HL-60 (cell line): ENCODE data around the gene RBMS2.

Experiments
- GABPA ChIP-seq: IDR thresholded peaks from 2 replicates; pipeline ENCODE4 v1.6.1; 2012; ENCODE audit warnings: low read depth
- POLR2AphosphoS5 ChIP-seq: IDR thresholded peaks from 2 replicates; pipeline ENCODE4 v1.6.1; 2012; ENCODE audit warnings: low read depth
- SPI1 ChIP-seq: IDR thresholded peaks from 2 replicates; pipeline ENCODE4 v1.6.1; 2012; ENCODE audit warnings: low read depth, mild to moderate bottlenecking, borderline replicate concordance
- TF ChIP-seq, protein P1 (sequence below): IDR thresholded peaks from 2 replicates; pipeline ENCODE4 v1.6.1; 2012; ENCODE audit warnings: low read depth; ENCODE audit not compliant: insufficient replicate concordance
- TF ChIP-seq, protein P2 (sequence below): IDR thresholded peaks from one replicate; pipeline ENCODE4 v1.5.1; 2011; ENCODE audit warnings: low read length, control low read depth, inconsistent platforms; ENCODE audit not compliant: insufficient read depth

DNA sequence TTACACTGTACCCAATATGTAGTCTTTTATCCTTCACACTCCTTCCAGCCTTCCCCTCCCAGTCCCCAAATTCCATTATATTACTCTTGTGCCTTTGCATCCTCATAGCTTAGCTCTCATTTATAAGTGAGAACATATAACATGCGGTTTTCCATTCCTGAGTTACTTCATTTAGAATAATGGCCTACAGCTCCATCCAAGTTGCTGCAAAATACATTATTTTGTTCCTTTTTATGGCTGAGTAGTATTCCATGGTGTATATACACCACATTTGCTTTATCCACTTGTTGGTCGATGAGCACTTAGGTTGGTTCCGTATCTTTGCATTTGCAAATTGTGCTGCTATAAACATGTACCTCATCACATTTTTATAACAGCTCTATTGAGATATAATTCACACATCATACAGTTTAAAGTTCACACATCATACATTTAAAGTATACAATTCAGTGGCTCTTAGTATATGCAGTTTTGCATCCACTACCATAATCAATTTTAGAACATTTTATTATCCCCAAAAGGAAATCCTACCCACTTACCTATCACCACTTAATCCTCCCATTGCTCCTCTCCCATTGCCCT, 23.5 kb downstream of the RBMS2 start:
- TF ChIP-seq, protein P1, sequence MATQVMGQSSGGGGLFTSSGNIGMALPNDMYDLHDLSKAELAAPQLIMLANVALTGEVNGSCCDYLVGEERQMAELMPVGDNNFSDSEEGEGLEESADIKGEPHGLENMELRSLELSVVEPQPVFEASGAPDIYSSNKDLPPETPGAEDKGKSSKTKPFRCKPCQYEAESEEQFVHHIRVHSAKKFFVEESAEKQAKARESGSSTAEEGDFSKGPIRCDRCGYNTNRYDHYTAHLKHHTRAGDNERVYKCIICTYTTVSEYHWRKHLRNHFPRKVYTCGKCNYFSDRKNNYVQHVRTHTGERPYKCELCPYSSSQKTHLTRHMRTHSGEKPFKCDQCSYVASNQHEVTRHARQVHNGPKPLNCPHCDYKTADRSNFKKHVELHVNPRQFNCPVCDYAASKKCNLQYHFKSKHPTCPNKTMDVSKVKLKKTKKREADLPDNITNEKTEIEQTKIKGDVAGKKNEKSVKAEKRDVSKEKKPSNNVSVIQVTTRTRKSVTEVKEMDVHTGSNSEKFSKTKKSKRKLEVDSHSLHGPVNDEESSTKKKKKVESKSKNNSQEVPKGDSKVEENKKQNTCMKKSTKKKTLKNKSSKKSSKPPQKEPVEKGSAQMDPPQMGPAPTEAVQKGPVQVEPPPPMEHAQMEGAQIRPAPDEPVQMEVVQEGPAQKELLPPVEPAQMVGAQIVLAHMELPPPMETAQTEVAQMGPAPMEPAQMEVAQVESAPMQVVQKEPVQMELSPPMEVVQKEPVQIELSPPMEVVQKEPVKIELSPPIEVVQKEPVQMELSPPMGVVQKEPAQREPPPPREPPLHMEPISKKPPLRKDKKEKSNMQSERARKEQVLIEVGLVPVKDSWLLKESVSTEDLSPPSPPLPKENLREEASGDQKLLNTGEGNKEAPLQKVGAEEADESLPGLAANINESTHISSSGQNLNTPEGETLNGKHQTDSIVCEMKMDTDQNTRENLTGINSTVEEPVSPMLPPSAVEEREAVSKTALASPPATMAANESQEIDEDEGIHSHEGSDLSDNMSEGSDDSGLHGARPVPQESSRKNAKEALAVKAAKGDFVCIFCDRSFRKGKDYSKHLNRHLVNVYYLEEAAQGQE, result no peak
- TF ChIP-seq GABPA (no peak), POLR2AphosphoS5 (no peak), SPI1 (no peak)
- TF ChIP-seq, protein P2, sequence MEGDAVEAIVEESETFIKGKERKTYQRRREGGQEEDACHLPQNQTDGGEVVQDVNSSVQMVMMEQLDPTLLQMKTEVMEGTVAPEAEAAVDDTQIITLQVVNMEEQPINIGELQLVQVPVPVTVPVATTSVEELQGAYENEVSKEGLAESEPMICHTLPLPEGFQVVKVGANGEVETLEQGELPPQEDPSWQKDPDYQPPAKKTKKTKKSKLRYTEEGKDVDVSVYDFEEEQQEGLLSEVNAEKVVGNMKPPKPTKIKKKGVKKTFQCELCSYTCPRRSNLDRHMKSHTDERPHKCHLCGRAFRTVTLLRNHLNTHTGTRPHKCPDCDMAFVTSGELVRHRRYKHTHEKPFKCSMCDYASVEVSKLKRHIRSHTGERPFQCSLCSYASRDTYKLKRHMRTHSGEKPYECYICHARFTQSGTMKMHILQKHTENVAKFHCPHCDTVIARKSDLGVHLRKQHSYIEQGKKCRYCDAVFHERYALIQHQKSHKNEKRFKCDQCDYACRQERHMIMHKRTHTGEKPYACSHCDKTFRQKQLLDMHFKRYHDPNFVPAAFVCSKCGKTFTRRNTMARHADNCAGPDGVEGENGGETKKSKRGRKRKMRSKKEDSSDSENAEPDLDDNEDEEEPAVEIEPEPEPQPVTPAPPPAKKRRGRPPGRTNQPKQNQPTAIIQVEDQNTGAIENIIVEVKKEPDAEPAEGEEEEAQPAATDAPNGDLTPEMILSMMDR, result no peak
